ENCODE results near the gene SFSWAP.

SFSWAP gene

DNA sequence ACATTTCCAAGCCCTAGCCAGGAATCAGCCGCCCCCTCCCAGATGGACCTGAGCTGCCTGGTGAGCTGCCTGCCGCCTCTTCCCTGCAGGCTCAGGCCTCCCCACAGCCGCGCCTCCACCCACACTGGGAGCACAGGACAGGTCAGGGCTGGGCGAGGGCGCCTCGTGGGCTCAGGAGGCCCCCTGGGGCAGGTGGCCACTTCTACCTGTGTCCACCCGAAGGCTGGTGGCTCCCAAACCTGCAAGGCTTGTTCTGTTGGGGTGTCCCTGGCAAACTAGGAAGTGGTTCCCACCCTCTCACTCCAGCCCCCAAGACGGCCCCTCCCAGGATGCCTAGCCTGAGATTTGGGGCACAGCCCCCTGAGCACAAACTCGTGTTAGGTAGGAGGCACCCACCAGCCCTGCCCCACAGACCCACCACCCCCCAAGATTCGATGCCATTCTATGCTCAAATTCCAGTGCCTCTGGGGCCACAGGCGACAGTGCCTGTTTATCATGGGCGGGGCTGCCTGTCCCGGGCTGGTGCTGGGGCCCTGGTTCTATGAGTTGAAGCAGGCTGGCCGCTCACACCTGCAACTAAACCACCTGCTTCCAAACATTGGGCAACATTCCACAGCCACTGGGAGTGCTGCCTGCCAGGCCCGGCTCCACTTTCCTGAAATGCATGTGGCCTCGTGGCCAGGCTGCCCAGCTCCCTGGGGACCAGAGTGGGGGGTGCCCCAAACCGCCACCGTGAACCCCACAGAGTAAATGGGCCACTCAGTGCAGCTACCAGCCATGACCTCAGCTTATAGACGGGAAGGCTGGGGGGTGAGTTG is 124.1 kb downstream of the SFSWAP start:
- no peak overlapping the region for H3K27ac ChIP-seq (ENCODE audit: low read length)
- no peaks in the 10 kb centered on the region for H3K9me3 ChIP-seq (ENCODE audit: control insufficient read depth, insufficient read depth, low read length)
- H3K27me3 ChIP-seq (ENCODE audit: control insufficient read depth, insufficient read depth, low read length) = no peaks in the 10 kb centered on the region
- peaks cover 3% of the 10 kb centered on the region; the same call in 1 of the 2 replicates for H3K4me1 ChIP-seq (ENCODE audit: control insufficient read depth, insufficient read depth, low read length)
- H3K4me3 ChIP-seq (ENCODE audit: low read length) = no peak overlapping the region
- DNase-seq (ENCODE audit: low read depth, low spot score) = no peak
- H3K36me3 ChIP-seq (ENCODE audit: control insufficient read depth, insufficient read depth, low read length) = no peaks in the 10 kb centered on the region; the same call in 1 of the 2 replicates
- no CpG with 5 or more reads among the region's 20 CpGs for WGBS (ENCODE audit: insufficient coverage, insufficient read length)

DNA sequence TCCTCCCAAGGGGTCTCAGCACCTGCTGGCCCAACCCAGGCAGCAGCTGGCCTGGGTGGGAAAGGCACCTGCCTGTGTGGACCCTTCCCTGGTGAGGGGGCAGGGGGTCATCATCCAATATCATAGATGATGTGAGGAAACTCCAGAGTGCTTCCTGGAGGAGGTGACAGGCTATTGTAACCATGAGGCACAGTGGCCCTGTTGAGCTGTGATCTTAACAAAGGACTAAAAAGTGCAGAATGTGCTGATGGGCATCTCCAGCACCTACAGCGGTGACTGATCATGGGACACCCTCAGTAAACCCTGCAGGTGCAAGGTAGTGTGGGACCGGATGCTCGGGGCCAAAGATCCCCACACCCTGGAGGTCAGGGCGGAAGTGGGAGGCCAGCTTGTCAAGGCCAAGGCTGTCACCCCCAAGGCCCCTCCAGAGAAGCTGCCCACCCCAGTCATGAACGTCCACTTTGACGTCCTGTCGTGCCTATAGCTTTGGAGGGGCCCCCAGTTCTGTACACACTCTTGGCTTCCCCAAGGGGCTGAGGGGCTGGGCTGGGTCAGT is 124.8 kb downstream of the SFSWAP start:
- Histone ChIP-seq H3K9me3 (ENCODE audit: control insufficient read depth, insufficient read depth, low read length) (no peaks in the 10 kb centered on the region), H3K27ac (ENCODE audit: low read length) (no peak overlapping the region), H3K36me3 (ENCODE audit: control insufficient read depth, insufficient read depth, low read length) (peaks cover 2% of the 10 kb centered on the region; the same call in 1 of the 2 replicates), H3K27me3 (ENCODE audit: control insufficient read depth, insufficient read depth, low read length) (no peaks in the 10 kb centered on the region), H3K4me1 (ENCODE audit: control insufficient read depth, insufficient read depth, low read length) (peaks cover 3% of the 10 kb centered on the region; the same call in 1 of the 2 replicates), H3K4me3 (ENCODE audit: low read length) (no peak overlapping the region)
- no CpG with 5 or more reads among the region's 7 CpGs for WGBS (ENCODE audit: insufficient coverage, insufficient read length)
- no peak for DNase-seq (ENCODE audit: low read depth, low spot score)

DNA sequence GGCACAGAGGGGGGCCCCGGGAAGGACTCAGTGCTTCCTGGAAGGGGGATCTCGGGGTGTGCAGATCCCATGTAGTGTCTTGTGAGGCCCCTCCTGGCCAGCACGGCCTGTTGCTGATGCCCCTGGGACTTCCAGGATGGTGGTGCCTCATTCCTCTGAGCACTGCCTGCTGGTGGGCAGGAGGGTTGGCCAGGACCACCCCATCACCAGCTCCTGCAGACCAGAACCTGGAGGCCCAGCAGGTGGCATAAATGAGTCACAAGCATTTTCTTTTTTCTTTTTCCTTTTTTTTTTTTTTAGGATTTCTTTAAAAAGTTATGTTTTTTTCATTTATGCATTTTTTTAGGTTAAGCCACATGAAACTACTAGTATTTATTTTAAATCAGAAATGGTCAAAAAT is 125.3 kb downstream of the SFSWAP start:
- DNase-seq (ENCODE audit: low read depth, low spot score) = no peak
- peaks cover 2% of the 10 kb centered on the region; the same call in 1 of the 2 replicates for H3K4me1 ChIP-seq (ENCODE audit: control insufficient read depth, insufficient read depth, low read length)
- H3K4me3 ChIP-seq (ENCODE audit: low read length) = no peak overlapping the region
- H3K9me3 ChIP-seq (ENCODE audit: control insufficient read depth, insufficient read depth, low read length) = no peaks in the 10 kb centered on the region
- WGBS (ENCODE audit: insufficient coverage, insufficient read length) = no CpG with 5 or more reads among the region's 3 CpGs
- peaks cover 5% of the 10 kb centered on the region; the same call in 1 of the 2 replicates for H3K36me3 ChIP-seq (ENCODE audit: control insufficient read depth, insufficient read depth, low read length)
- H3K27me3 ChIP-seq (ENCODE audit: control insufficient read depth, insufficient read depth, low read length) = no peaks in the 10 kb centered on the region
- H3K27ac ChIP-seq (ENCODE audit: low read length) = no peak overlapping the region

DNA sequence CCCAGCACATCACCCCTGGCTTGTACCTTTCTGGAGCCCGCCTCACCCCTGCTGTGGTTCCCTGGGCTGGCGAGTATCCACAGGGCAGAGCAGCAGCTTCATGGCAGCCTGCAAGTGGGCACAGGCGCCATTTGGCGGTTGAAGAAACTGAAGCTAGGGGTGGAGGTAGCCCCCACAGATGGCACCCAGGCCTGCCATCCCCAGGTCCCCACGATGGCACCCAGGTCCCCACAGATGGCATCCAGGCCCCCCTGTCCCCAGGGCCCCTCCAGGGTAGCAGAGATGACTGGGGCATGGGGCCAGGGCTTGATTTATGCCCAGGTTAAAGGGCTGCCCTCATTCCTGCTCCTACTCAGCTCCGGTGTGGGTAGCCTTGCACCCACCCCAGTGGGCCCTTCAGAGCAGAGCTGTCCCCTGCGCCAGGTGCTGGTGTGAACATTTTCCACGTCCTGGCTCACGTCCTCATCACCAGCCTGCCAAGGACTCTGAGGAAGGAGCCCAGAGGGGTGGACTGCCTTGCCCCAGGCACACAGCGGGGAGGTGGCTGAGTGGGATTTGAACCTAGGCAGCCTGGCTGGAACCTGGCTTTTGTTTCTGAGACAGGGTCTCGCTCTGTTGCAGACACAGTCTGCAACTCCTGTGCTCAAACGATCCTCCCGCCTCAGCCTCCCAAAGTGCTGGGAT is 126.0 kb downstream of the SFSWAP start:
- no peaks in the 10 kb centered on the region for H3K27me3 ChIP-seq (ENCODE audit: control insufficient read depth, insufficient read depth, low read length)
- H3K36me3 ChIP-seq (ENCODE audit: control insufficient read depth, insufficient read depth, low read length) = peaks cover 5% of the 10 kb centered on the region; the same call in 1 of the 2 replicates
- H3K4me3 ChIP-seq (ENCODE audit: low read length) = no peak overlapping the region
- WGBS (ENCODE audit: insufficient coverage, insufficient read length) = no CpG with 5 or more reads among the region's 13 CpGs
- H3K9me3 ChIP-seq (ENCODE audit: control insufficient read depth, insufficient read depth, low read length) = no peaks in the 10 kb centered on the region
- no peaks in the 10 kb centered on the region for H3K4me1 ChIP-seq (ENCODE audit: control insufficient read depth, insufficient read depth, low read length)
- no peak for DNase-seq (ENCODE audit: low read depth, low spot score)
- H3K27ac ChIP-seq (ENCODE audit: low read length) = no peak overlapping the region

DNA sequence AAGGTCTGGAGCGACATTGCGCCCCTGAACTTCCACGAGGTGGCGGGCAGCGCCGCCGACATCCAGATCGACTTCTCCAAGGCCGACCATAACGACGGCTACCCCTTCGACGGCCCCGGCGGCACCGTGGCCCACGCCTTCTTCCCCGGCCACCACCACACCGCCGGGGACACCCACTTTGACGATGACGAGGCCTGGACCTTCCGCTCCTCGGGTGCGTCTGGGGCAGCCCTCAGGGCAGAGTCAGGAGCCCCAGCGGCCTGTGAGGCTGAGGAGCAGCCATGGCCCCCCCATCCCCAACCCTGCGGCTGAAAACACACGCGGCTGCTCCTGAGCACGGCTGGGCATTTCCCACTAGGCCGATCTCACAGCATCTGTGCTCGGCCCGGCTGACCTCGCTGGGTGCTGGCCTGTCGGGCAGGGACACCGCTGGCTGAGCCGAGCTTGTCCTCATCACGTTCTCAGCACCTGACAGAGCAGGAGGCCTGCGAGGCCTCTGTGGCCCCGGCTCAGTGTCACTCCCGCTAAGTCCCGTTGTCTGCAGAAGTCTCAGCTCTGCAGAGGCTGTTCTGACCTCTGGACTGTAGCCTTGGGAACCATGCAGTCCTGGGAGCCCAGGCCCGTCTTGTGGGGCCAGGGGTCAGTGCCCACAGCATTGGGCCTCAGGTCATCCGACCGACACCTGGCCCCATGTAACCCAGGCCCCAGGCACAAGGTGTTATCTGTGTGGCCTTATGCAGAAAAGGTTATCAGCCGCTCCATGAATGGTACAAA is 129.9 kb downstream of the SFSWAP start:
- WGBS (ENCODE audit: insufficient coverage, insufficient read length) = no CpG with 5 or more reads among the region's 46 CpGs
- Histone ChIP-seq H3K27ac (ENCODE audit: low read length) (no peak overlapping the region), H3K36me3 (ENCODE audit: control insufficient read depth, insufficient read depth, low read length) (peaks cover 12% of the 10 kb centered on the region; the same call in 1 of the 2 replicates), H3K27me3 (ENCODE audit: control insufficient read depth, insufficient read depth, low read length) (no peaks in the 10 kb centered on the region), H3K9me3 (ENCODE audit: control insufficient read depth, insufficient read depth, low read length) (no peaks in the 10 kb centered on the region), H3K4me1 (ENCODE audit: control insufficient read depth, insufficient read depth, low read length) (no peaks in the 10 kb centered on the region), H3K4me3 (ENCODE audit: low read length) (no peak overlapping the region)
- DNase-seq (ENCODE audit: low read depth, low spot score) = no peak

DNA sequence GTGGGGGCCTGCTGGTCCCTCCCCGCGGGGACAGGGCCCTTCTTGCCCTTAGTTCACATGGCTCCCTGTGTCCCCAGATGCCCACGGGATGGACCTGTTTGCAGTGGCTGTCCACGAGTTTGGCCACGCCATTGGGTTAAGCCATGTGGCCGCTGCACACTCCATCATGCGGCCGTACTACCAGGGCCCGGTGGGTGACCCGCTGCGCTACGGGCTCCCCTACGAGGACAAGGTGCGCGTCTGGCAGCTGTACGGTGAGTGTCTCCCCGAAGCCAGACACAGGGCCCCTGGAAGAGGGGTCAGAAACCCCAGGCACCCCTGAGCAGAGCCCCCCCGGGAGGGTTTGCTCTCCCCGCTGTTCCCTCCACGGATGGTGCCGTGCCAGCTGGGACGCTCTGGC is 130.7 kb downstream of the SFSWAP start:
- no CpG with 5 or more reads among the region's 22 CpGs for WGBS (ENCODE audit: insufficient coverage, insufficient read length)
- H3K27me3 ChIP-seq (ENCODE audit: control insufficient read depth, insufficient read depth, low read length) = no peaks in the 10 kb centered on the region
- H3K9me3 ChIP-seq (ENCODE audit: control insufficient read depth, insufficient read depth, low read length) = no peaks in the 10 kb centered on the region
- H3K4me3 ChIP-seq (ENCODE audit: low read length) = no peak overlapping the region
- H3K4me1 ChIP-seq (ENCODE audit: control insufficient read depth, insufficient read depth, low read length) = no peaks in the 10 kb centered on the region
- peaks cover 12% of the 10 kb centered on the region; the same call in 1 of the 2 replicates for H3K36me3 ChIP-seq (ENCODE audit: control insufficient read depth, insufficient read depth, low read length)
- no peak for DNase-seq (ENCODE audit: low read depth, low spot score)
- no peak overlapping the region for H3K27ac ChIP-seq (ENCODE audit: low read length)

DNA sequence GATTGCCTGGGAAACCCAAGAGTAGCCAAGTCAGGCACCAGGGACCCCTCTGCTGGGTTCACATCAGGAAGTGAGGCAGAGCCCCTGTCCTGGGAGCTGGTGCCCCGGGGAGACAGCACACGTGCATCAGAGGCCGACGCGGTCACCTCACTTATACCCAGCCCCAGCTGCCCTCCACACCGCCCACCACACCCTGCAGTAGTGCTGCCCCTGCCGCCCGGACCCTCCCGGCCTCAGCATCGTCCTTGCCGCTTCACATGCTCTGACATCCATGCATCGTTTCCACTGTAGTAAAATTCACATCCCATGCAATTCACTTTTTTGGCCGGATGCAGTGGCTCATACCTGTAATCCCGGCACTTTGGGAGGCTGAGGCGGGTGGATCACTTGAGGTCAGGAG is 131.3 kb downstream of the SFSWAP start:
- H3K27ac ChIP-seq (ENCODE audit: low read length) = no peak overlapping the region
- no peaks in the 10 kb centered on the region for H3K27me3 ChIP-seq (ENCODE audit: control insufficient read depth, insufficient read depth, low read length)
- no peak overlapping the region for H3K4me3 ChIP-seq (ENCODE audit: low read length)
- WGBS (ENCODE audit: insufficient coverage, insufficient read length) = no CpG with 5 or more reads among the region's 15 CpGs
- H3K36me3 ChIP-seq (ENCODE audit: control insufficient read depth, insufficient read depth, low read length) = peaks cover 12% of the 10 kb centered on the region; the same call in 1 of the 2 replicates
- DNase-seq (ENCODE audit: low read depth, low spot score) = no peak
- H3K9me3 ChIP-seq (ENCODE audit: control insufficient read depth, insufficient read depth, low read length) = no peaks in the 10 kb centered on the region
- H3K4me1 ChIP-seq (ENCODE audit: control insufficient read depth, insufficient read depth, low read length) = no peaks in the 10 kb centered on the region

DNA sequence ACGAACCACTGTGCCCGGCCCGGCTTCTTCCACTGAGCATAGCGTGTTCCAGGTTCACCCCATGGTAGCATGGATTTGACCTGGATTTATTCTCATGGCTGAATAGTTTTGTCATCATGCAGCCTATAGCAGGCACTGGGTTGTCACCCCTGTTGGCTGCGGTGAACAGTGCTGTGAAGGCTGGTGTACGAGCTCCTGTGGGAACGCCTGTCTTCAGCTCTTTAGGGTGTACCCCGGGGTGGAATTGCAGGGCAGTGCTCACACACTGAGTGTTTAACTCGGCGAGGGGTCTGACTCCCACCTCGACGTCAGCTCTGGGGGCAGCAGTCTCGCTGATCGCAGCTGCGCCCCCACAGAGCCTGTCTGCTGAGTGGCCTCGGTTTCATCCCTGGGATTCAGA is 132.6 kb downstream of the SFSWAP start:
- Histone ChIP-seq H3K27ac (ENCODE audit: low read length) (no peak overlapping the region), H3K4me3 (ENCODE audit: low read length) (no peak overlapping the region), H3K36me3 (ENCODE audit: control insufficient read depth, insufficient read depth, low read length) (peaks cover 12% of the 10 kb centered on the region; the same call in 1 of the 2 replicates), H3K9me3 (ENCODE audit: control insufficient read depth, insufficient read depth, low read length) (no peaks in the 10 kb centered on the region), H3K27me3 (ENCODE audit: control insufficient read depth, insufficient read depth, low read length) (no peaks in the 10 kb centered on the region), H3K4me1 (ENCODE audit: control insufficient read depth, insufficient read depth, low read length) (no peaks in the 10 kb centered on the region)
- WGBS (ENCODE audit: insufficient coverage, insufficient read length) = no CpG with 5 or more reads among the region's 16 CpGs
- DNase-seq (ENCODE audit: low read depth, low spot score) = no peak

DNA sequence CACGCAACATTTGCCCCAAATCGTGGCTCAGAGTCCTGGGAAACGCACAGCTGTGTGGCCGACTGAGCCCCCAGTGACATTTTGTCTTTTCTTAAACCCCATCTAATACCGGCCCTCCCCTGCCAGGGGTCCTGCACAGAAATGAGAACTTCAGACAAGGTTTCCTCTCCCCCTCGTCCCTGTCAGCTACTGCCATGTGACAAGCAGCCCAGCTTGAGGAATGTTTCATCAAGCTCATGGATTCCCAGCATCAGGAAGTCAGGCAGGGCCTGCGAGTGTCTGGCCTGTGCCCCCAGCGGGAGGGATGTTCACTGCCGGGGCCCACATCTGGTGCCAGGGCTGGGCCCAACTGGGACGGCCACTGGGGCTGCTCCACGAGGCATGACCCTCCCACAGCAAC is 133.2 kb downstream of the SFSWAP start:
- no CpG with 5 or more reads among the region's 11 CpGs for WGBS (ENCODE audit: insufficient coverage, insufficient read length)
- Histone ChIP-seq H3K4me1 (ENCODE audit: control insufficient read depth, insufficient read depth, low read length) (no peaks in the 10 kb centered on the region), H3K9me3 (ENCODE audit: control insufficient read depth, insufficient read depth, low read length) (no peaks in the 10 kb centered on the region), H3K27me3 (ENCODE audit: control insufficient read depth, insufficient read depth, low read length) (no peaks in the 10 kb centered on the region), H3K4me3 (ENCODE audit: low read length) (no peak overlapping the region), H3K27ac (ENCODE audit: low read length) (no peak overlapping the region), H3K36me3 (ENCODE audit: control insufficient read depth, insufficient read depth, low read length) (peaks cover 12% of the 10 kb centered on the region; the same call in 1 of the 2 replicates)
- no peak for DNase-seq (ENCODE audit: low read depth, low spot score)

DNA sequence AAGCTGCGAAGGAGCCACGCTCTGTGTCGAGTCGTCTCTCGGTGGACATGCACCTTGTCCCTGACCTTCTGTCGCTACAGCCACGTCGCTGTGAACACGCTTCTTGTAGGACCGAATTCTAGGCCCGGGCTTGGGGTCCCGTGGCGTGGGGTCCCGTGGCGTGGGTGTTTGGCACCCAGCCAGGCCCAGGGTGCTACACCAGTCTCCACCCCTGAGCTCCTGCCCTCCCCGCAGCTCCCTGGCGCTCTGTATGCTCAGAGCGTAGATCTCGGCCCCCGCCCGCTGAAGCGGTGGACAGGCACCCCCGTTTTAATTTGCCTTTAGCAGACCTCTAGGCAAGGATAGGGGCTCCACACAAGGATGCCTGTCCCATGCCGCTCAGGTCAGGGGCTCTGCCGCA is 133.8 kb downstream of the SFSWAP start:
- H3K27me3 ChIP-seq (ENCODE audit: control insufficient read depth, insufficient read depth, low read length) = no peaks in the 10 kb centered on the region
- no peak for DNase-seq (ENCODE audit: low read depth, low spot score)
- no peaks in the 10 kb centered on the region for H3K9me3 ChIP-seq (ENCODE audit: control insufficient read depth, insufficient read depth, low read length)
- H3K4me3 ChIP-seq (ENCODE audit: low read length) = no peak overlapping the region
- no peak overlapping the region for H3K27ac ChIP-seq (ENCODE audit: low read length)
- WGBS (ENCODE audit: insufficient coverage, insufficient read length) = no CpG with 5 or more reads among the region's 25 CpGs
- peaks cover 12% of the 10 kb centered on the region; the same call in 1 of the 2 replicates for H3K36me3 ChIP-seq (ENCODE audit: control insufficient read depth, insufficient read depth, low read length)
- H3K4me1 ChIP-seq (ENCODE audit: control insufficient read depth, insufficient read depth, low read length) = no peaks in the 10 kb centered on the region
